ENCODE data around the gene COMMD4.
A peak's percentile ranks its signal among the peaks of the same experiment; 100 is the strongest.
"Not testable (repeated sequence)": the region's sequence is repeated elsewhere in the genome, so short reads cannot be mapped to it uniquely, and the experiment has no call there.

Gene COMMD4

DNA sequence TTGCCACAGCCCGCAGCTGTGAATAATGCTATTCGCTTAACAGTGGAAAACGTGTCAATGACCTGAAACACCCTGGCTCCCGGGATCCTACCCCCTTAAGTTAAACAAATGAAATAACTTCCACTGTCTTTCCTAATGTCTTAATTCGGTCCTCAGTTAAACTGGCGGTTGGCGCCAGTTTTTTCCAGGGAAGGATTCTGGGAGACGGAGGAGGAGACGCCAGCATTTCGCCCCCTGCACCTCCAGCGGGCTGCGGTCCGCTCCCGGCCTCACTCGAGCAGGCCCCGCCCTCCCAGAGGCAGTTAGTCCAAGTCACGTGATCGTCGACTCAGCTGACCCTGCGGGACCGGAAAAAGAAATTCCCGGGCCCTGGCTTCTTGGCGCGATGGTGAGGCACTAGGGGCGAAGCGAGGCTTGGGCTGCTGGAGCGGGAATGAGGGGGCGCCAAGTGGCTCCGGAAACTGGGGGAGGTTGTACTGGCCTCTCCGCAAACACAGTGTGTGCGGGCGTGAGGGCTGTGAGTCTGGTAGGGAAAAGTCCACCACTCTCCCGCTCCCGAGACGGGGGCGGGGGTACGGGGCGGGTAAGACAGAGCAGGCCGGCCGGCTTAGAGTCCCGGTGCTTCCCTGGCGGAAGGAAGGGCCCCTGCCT, at the start of gene COMMD4:
Gene COMMD4, plus strand, starts transcription at position 359 of the 651 bp plus-strand sequence. Its CDS starts 27 bp downstream, at position 386.
- TF ChIP-seq YY1 (IDR thresholded peaks at IDR 0.05; ENCODE audit: insufficient read depth, insufficient read length) (no peak), SUZ12 (IDR thresholded peaks at IDR 0.05; ENCODE audit: extremely low read depth, insufficient read depth, insufficient read length) (no peak), ZNF274 (IDR thresholded peaks at IDR 0.05; ENCODE audit: low read depth, low read length) (no peak)
- Histone ChIP-seq H3K9me3 (ENCODE audit: insufficient read depth, low read length) (no peaks in the 10 kb centered on the region), H3K9ac (ENCODE audit: insufficient read length, low read depth) (peak within 1 kb of the TSS; percentile 96), H3K27me3 (ENCODE audit: insufficient read depth, insufficient read length) (no peaks in the 10 kb centered on the region), H3K4me3 (ENCODE audit: insufficient read length, low read depth) (peak within 1 kb of the TSS; percentile 96), H3K4me1 (ENCODE audit: insufficient read depth, insufficient read length) (no peaks in the 10 kb centered on the region), H3K36me3 (ENCODE audit: insufficient read depth, insufficient read length, low read length) (peaks cover 29% of the 10 kb centered on the region)
- peak; percentile 94 for DNase-seq (ENCODE audit: low read depth, low spot score)

DNA sequence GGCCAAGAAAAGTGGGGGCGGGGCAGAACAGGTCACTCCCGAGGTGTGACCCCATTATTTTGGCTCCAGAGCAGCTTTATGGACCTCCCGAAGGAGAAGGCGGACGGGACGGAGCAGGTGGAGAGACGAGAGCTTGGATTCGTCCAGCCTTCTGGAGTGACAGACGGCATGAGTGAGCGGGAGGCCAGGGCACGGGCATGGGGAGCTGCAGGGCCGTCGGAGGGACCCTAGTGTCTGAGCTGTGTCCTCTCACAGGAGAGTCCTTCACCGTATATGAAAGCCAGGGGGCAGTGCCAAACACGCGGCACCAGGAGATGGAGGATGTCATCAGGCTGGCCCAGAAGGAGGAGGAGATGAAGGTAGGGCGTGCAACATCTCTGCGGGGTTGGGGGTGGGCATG, 42.2 kb upstream of the COMMD4 start:
- not testable (repeated sequence) for H3K4me1 ChIP-seq (ENCODE audit: insufficient read depth, insufficient read length); DNase-seq (ENCODE audit: low read depth, low spot score); H3K36me3 ChIP-seq (ENCODE audit: insufficient read depth, insufficient read length, low read length); H3K4me3 ChIP-seq (ENCODE audit: insufficient read length, low read depth); H3K9me3 ChIP-seq (ENCODE audit: insufficient read depth, low read length); H3K9ac ChIP-seq (ENCODE audit: insufficient read length, low read depth); H3K27me3 ChIP-seq (ENCODE audit: insufficient read depth, insufficient read length)

DNA sequence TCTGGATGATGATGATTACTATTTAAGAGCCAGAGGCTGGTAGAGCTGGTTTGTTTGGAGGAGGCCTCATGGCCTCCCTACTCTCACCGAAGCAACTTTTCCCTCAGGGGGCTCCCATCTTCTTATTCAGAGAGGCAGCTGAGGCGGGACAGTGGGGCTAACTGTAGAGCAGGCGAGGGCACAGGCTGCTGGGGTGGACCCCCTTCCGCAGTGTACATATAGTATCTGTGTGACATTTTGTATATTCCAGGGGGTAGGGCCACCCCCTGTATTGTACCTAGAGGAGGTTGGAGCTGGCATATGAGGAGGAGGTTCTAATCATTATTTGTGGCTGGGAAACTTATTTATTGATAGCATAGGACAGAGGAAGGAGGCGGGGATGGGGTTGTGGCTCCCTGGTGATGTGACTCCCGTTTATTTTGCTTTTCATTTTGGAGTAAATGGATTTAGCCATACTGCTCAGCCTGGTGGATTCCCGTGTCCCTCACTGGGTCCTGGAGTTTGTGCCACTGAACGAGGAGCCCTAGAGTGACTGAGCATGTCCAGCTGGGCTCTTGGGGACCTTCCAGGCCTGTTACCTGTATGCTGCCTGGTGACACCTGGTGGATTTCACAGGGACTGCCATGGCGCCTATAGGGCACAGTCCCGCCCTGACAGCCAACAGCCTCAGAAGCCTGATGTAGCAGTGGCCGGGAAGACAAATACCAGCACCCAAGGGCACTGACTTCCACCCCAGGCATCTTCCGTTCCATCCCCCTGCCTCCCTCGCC, 37.1 kb upstream of the COMMD4 start:
- H3K4me1 ChIP-seq (ENCODE audit: insufficient read depth, insufficient read length); H3K9ac ChIP-seq (ENCODE audit: insufficient read length, low read depth); H3K36me3 ChIP-seq (ENCODE audit: insufficient read depth, insufficient read length, low read length); DNase-seq (ENCODE audit: low read depth, low spot score); H3K4me3 ChIP-seq (ENCODE audit: insufficient read length, low read depth); H3K27me3 ChIP-seq (ENCODE audit: insufficient read depth, insufficient read length); H3K9me3 ChIP-seq (ENCODE audit: insufficient read depth, low read length): not testable (repeated sequence)

DNA sequence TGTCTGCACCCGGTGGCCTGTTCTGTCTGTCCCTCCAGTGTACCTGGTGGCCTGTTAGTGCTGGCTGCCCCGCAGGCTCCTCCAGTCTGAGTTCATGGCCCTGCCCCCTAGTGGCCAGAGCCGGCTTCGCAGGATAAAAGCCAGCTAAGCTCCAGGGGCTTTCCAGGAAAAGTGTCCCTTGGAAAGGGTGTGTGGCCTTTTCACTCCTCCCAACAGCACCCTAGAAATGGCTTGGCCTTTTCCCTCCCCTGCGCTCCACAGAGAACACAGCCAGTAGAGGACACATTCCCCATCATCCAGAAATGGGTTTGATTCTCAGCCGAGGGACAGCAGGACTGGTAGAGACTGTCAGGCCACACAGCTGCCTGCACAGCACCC, 36.6 kb upstream of the COMMD4 start:
- DNase-seq (ENCODE audit: low read depth, low spot score); H3K4me3 ChIP-seq (ENCODE audit: insufficient read length, low read depth); H3K36me3 ChIP-seq (ENCODE audit: insufficient read depth, insufficient read length, low read length); H3K4me1 ChIP-seq (ENCODE audit: insufficient read depth, insufficient read length); H3K9ac ChIP-seq (ENCODE audit: insufficient read length, low read depth); H3K27me3 ChIP-seq (ENCODE audit: insufficient read depth, insufficient read length); H3K9me3 ChIP-seq (ENCODE audit: insufficient read depth, low read length): not testable (repeated sequence)

DNA sequence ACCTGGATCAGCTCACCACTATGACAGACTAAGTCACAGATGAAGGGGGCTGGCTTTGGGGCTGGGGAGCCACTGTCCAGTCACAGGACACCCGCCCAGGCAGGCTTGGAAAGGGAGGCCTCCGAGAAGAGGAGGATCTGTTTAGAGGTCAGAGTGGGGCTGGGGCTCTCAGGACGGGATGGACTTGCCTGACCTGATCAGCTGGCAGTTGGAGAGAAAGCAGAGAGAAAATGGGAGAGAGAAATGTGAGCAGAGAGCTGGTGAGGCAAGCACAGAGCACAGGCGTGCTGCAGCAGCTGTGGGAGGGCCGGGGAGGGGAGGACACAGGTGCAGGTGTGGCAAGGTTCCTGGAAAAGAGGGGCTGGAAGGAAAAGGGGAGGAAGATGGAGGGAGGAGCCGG, 35.8 kb upstream of the COMMD4 start:
- not testable (repeated sequence) for H3K4me3 ChIP-seq (ENCODE audit: insufficient read length, low read depth); H3K36me3 ChIP-seq (ENCODE audit: insufficient read depth, insufficient read length, low read length); H3K9ac ChIP-seq (ENCODE audit: insufficient read length, low read depth); H3K9me3 ChIP-seq (ENCODE audit: insufficient read depth, low read length); H3K4me1 ChIP-seq (ENCODE audit: insufficient read depth, insufficient read length); DNase-seq (ENCODE audit: low read depth, low spot score); H3K27me3 ChIP-seq (ENCODE audit: insufficient read depth, insufficient read length)

DNA sequence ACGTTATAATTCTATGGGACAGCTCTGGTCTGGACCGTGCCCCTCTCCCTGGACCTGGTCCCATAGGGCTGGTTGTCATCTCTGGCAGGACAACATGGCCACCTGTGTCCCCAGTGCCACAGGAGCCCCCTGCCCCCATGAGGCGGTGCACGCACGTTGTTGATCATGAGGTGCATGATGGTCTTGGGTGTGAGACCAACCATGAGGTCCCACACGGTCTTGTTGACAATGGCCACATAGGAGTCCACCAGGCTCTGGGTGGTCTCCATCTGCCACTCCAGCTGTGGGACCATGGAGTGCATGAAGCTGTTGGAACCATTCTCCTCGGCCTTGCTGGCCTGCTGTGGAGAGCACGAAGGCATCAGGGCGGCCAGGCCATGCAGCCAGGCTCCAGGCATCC, 33.5 kb upstream of the COMMD4 start:
- H3K27me3 ChIP-seq (ENCODE audit: insufficient read depth, insufficient read length), result no peaks in the 10 kb centered on the region
- H3K4me1 ChIP-seq (ENCODE audit: insufficient read depth, insufficient read length), result no peaks in the 10 kb centered on the region
- no peak overlapping the region for H3K4me3 ChIP-seq (ENCODE audit: insufficient read length, low read depth)
- no peak overlapping the region for H3K9ac ChIP-seq (ENCODE audit: insufficient read length, low read depth)
- TF ChIP-seq YY1 (IDR thresholded peaks at IDR 0.05; ENCODE audit: insufficient read depth, insufficient read length) (no peak), ZNF274 (IDR thresholded peaks at IDR 0.05; ENCODE audit: low read depth, low read length) (no peak), SUZ12 (IDR thresholded peaks at IDR 0.05; ENCODE audit: extremely low read depth, insufficient read depth, insufficient read length) (no peak)
- DNase-seq (ENCODE audit: low read depth, low spot score), result no peak
- H3K9me3 ChIP-seq (ENCODE audit: insufficient read depth, low read length), result no peaks in the 10 kb centered on the region
- H3K36me3 ChIP-seq (ENCODE audit: insufficient read depth, insufficient read length, low read length), result no peaks in the 10 kb centered on the region

DNA sequence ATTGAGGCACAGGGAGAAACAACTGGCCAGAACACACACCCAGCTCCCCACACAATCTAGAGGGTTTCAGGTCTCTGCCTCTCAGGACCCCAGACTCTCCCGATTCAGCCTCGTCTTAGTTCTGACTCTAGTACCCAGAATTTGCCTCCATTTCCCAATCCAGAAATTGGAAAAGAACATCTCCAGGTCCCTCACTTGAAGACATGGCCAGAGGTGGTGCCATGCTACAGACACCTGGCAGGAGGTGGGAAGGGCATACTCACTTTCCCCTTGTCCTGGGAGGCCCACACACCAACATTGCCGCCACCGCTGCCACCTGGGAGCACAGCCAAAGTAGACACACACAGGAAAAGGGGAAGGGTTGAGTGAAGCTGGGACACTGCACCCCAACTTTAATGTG, 33.1 kb upstream of the COMMD4 start:
- H3K36me3 ChIP-seq (ENCODE audit: insufficient read depth, insufficient read length, low read length); H3K4me1 ChIP-seq (ENCODE audit: insufficient read depth, insufficient read length); H3K9ac ChIP-seq (ENCODE audit: insufficient read length, low read depth); H3K4me3 ChIP-seq (ENCODE audit: insufficient read length, low read depth); H3K27me3 ChIP-seq (ENCODE audit: insufficient read depth, insufficient read length); H3K9me3 ChIP-seq (ENCODE audit: insufficient read depth, low read length); DNase-seq (ENCODE audit: low read depth, low spot score): not testable (repeated sequence)

DNA sequence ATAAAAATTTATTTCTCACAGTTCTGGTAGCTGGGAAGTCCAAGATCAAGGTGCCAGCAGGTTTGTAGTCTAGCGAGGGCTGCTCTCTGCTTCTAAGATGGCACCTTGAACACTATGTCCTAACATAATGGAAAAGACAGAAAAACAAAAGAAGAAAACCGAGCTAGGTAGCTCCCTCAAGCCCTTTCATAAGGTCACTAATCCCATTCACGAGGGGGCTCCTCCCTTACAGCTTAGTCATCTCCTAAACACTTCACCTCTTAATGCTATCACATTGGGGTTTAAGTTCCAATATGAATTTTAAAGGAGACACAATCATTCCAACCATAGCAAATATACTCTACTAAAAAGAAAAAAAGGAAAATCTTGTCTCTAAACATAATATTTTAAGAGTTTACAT, 29.7 kb upstream of the COMMD4 start:
- H3K27me3 ChIP-seq (ENCODE audit: insufficient read depth, insufficient read length), result peaks cover 6% of the 10 kb centered on the region
- no peaks in the 10 kb centered on the region for H3K36me3 ChIP-seq (ENCODE audit: insufficient read depth, insufficient read length, low read length)
- TF ChIP-seq SUZ12 (IDR thresholded peaks at IDR 0.05; ENCODE audit: extremely low read depth, insufficient read depth, insufficient read length) (no peak), ZNF274 (IDR thresholded peaks at IDR 0.05; ENCODE audit: low read depth, low read length) (no peak), YY1 (IDR thresholded peaks at IDR 0.05; ENCODE audit: insufficient read depth, insufficient read length) (no peak)
- no peaks in the 10 kb centered on the region for H3K9me3 ChIP-seq (ENCODE audit: insufficient read depth, low read length)
- H3K9ac ChIP-seq (ENCODE audit: insufficient read length, low read depth), result no peak overlapping the region
- no peak for DNase-seq (ENCODE audit: low read depth, low spot score)
- no peaks in the 10 kb centered on the region for H3K4me1 ChIP-seq (ENCODE audit: insufficient read depth, insufficient read length)
- no peak overlapping the region for H3K4me3 ChIP-seq (ENCODE audit: insufficient read length, low read depth)

All from NT2/D1 (cell line).